ENCODE measurements around the gene CDK18. TPM values are rescaled to one million over a fixed set of nuclear protein-coding genes. Genes with fewer than 3 reads are reported as not detected.

CDK18 gene
- total RNA-seq, 2 donors from 2014 or later, result 27.9 to 46.0 TPM

DNA sequence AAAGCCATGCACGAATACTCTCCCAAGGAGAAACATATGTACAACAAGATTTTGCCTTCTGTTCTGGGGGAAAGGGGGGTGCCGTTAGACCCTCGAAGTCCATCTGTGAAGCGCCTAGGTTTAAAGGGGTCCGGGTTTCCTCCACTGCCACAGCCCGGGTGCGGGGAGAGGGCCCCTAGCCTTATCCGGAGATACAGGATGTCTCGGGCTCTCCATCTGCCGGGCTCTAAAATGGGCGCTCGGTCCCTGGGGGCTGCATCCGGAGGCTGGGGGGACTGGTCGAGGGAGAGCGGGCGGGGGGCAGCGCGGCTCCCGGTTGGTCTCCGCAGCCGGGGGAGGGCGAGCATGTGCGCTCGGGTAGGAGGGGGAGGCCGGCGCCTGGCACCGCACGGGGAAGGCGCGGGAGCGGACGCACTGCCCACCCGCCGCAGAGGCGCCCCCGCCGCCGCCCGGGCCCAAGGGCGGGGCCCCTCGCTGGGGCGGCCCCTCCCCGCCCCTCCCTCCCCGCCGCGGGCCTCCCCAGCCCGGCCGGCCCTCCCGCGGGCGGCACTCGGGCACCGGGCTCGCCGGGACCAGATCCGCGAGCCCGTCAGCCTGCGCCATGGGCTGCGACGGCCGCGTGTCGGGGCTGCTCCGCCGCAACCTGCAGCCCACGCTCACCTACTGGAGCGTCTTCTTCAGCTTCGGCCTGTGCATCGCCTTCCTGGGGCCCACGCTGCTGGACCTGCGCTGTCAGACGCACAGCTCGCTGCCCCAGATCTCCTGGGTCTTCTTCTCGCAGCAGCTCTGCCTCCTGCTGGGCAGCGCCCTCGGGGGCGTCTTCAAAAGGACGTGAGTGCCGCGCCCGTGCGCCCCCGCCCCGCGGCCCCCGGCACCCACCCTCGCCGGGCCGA, 64.2 kb downstream of the CDK18 start:
- intact Hi-C loops (cut with DNase I), result no loop called here
- Histone ChIP-seq H3K4me3 (peak overlapping the region; percentile 40), H3K27ac (no peak overlapping the region), H3K9ac (ENCODE audit: low read depth in 2 of 2, low read length in 2 of 2) (peak overlapping the region in 1 of 2 donors; percentile 61), H3K27me3 (no peaks in the 10 kb centered on the region), H3K36me3 (no peaks in the 10 kb centered on the region), H3K4me1 (no peaks in the 10 kb centered on the region), H3K9me3 (no peaks in the 10 kb centered on the region)
- TF ChIP-seq, protein P1, sequence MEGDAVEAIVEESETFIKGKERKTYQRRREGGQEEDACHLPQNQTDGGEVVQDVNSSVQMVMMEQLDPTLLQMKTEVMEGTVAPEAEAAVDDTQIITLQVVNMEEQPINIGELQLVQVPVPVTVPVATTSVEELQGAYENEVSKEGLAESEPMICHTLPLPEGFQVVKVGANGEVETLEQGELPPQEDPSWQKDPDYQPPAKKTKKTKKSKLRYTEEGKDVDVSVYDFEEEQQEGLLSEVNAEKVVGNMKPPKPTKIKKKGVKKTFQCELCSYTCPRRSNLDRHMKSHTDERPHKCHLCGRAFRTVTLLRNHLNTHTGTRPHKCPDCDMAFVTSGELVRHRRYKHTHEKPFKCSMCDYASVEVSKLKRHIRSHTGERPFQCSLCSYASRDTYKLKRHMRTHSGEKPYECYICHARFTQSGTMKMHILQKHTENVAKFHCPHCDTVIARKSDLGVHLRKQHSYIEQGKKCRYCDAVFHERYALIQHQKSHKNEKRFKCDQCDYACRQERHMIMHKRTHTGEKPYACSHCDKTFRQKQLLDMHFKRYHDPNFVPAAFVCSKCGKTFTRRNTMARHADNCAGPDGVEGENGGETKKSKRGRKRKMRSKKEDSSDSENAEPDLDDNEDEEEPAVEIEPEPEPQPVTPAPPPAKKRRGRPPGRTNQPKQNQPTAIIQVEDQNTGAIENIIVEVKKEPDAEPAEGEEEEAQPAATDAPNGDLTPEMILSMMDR (IDR thresholded peaks at IDR 0.05), result no peak
- DNase-seq, result peak; percentile 32

DNA sequence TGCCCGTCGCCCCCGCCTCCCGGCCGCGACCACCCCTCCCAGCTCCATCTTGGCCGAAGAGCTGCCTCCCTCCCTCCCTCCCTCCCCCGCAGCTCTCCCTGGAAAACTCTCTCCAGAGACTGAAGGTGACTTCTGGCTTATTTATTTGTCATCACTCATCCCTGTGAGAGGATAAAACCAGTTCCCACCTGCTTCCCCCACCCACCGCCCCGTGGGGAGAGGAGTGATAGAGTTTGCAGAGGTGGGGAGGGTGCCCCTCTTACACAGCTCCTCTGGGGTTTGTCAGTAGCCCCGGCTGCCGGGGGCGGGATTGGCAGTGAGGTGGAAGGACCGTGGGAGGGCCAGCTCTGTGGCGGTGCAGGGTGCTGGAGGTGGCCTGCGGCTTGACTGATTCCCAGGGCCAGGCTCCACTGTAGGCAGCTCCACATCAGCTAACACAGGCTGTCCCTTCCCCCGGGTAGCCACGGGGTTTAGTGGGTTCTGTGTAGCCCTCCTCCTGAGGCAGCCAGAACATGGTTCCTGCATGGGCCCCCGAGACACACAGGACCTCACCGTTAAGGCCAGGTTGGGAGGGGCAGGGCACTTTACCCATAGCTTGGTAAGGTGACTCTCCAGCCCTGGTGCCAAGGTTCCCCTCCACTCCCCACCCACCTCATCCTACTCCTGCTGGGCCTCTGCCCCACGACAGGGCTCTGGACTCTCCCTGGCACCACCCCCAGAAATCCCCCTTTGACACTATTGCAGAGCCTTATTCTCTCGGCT, 65.1 kb downstream of the CDK18 start:
- Histone ChIP-seq H3K4me3 (peak overlapping the region; percentile 40), H3K9me3 (no peaks in the 10 kb centered on the region), H3K9ac (ENCODE audit: low read depth in 2 of 2, low read length in 2 of 2) (peak overlapping the region in 1 of 2 donors; percentile 38), H3K27me3 (no peaks in the 10 kb centered on the region), H3K36me3 (no peaks in the 10 kb centered on the region), H3K27ac (no peak overlapping the region), H3K4me1 (no peaks in the 10 kb centered on the region)
- intact Hi-C loops (cut with DNase I), result no loop called here
- peak; percentile 52 for DNase-seq
- TF ChIP-seq, protein P1 (IDR thresholded peaks at IDR 0.05), result no peak

DNA sequence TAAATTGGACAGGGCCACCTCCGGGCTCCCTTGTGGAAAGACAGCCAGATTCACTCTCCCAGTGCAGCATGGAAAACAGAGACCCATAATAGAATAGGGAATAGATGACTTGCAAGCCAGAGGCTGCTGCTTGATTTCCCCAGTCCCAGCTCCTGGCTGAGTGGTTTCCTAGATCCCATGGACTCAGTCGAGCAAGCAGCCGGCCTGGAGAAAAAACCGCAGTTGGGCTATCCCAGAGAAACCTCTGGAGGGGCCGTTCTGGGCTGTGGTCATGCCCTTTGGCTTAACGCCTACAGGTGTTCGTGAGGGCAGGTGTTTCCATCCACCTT, 65.7 kb downstream of the CDK18 start:
- Histone ChIP-seq H3K27me3 (no peaks in the 10 kb centered on the region), H3K4me3 (peak overlapping the region; percentile 11), H3K27ac (no peak overlapping the region), H3K9me3 (no peaks in the 10 kb centered on the region), H3K36me3 (no peaks in the 10 kb centered on the region), H3K9ac (ENCODE audit: low read depth in 2 of 2, low read length in 2 of 2) (peak overlapping the region in 1 of 2 donors; percentile 38), H3K4me1 (no peaks in the 10 kb centered on the region)
- intact Hi-C loops (cut with DNase I), result no loop called here
- TF ChIP-seq, protein P1 (IDR thresholded peaks at IDR 0.05), result no peak
- peak; percentile 26 for DNase-seq

DNA sequence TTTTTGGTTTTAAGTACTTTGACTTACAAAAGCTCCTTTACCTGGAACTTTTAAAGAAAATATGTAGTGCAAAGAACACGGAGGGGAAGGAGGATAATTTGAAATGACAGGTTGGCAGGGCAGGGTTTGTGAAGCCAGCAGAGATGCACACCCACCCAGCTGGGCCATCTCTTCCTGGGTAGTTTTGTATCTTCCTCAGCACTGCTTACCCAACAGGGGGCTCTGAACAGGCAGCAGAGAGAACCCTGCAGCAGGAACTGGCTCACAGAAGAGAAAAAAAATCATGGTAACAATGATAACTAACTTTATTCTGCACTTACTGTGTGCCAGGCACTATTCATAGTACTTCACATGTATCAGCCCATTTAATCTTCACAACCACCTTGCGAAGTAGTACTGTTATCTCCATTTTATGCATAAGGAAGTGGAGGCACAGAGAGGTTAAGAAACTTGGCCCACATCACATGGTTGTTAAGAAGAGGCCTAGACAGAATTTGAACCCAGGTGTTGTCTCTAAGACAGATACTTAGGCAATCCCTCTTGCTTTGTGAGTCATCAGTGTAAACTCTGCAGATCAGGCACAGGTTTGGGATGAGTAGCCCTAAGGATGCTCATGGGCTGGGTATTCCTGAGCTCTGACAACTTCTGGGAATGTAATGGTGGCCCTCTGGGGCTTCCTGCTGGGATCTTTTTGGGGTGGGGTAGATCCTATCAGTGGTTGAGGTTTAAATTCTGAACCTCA, 66.5 kb downstream of the CDK18 start:
- H3K27me3 ChIP-seq, result no peaks in the 10 kb centered on the region
- no peak overlapping the region for H3K27ac ChIP-seq
- H3K4me1 ChIP-seq, result no peaks in the 10 kb centered on the region
- H3K36me3 ChIP-seq, result no peaks in the 10 kb centered on the region
- intact Hi-C loops (cut with DNase I), result no loop called here
- H3K9me3 ChIP-seq, result no peaks in the 10 kb centered on the region
- H3K4me3 ChIP-seq, result no peak overlapping the region
- no peak overlapping the region for H3K9ac ChIP-seq (ENCODE audit: low read depth in 2 of 2, low read length in 2 of 2)
- DNase-seq, result peak; percentile 15
- TF ChIP-seq, protein P1 (IDR thresholded peaks at IDR 0.05), result no peak

DNA sequence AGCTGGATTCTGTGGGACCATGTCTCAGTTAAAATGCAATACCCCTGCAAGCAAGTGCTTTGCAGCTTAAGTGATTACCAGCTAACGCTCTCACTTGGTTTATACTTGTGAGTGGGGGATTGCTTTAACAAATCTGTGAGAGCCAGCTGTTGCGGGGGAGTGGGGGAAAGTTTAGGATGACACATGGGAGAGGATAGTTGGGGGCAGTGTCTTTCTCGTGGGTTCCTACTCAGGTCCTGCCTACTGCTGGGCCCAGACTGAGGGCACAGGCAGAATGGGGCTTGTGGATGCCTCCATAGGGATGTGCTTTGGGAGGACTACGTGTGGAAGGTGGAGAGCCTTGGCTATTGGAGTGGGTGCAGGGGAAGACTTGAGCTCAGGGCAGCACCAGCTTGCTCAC, 67.3 kb downstream of the CDK18 start:
- TF ChIP-seq, protein P1 (IDR thresholded peaks at IDR 0.05), result no peak
- intact Hi-C loops (cut with DNase I), result no loop called here
- Histone ChIP-seq H3K27ac (no peak overlapping the region), H3K9me3 (no peaks in the 10 kb centered on the region), H3K4me1 (no peaks in the 10 kb centered on the region), H3K9ac (ENCODE audit: low read depth in 2 of 2, low read length in 2 of 2) (no peak overlapping the region), H3K36me3 (no peaks in the 10 kb centered on the region), H3K4me3 (no peak overlapping the region), H3K27me3 (no peaks in the 10 kb centered on the region)
- DNase-seq, result peak; percentile 15
